ENCODE results near the gene BTNL9. TPM values are rescaled to one million over a fixed set of nuclear protein-coding genes. Genes with fewer than 3 reads are reported as not detected.

The BTNL9 gene
- total RNA-seq, 1 donor from 2014 or later = 37.9 TPM

DNA sequence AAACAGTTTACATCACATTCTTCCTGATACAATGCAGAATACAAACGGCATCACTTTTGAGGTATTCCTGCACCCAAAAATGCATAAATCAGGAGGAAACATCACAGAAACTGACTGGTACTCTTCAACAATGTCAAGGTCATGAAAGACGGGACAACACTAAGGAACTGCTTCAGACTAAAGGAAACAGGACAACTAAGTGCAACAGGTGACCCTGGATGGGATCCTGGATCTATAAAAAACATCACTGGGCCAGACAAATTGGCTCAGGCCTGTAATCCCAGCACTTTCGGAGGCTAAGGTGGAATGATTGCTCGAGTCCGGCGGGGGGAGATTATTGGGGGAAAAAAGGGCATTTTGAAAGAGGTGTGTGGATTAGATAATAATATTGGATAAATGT is 22.6 kb downstream of the BTNL9 start:
- H3K9me3 Mint-ChIP-seq (ENCODE audit: unreplicated experiment) = peaks cover 11% of the 10 kb centered on the region
- H3K4me1 Mint-ChIP-seq (ENCODE audit: low read depth, unreplicated experiment) = peaks cover 14% of the 10 kb centered on the region
- TF ChIP-seq, protein P1, sequence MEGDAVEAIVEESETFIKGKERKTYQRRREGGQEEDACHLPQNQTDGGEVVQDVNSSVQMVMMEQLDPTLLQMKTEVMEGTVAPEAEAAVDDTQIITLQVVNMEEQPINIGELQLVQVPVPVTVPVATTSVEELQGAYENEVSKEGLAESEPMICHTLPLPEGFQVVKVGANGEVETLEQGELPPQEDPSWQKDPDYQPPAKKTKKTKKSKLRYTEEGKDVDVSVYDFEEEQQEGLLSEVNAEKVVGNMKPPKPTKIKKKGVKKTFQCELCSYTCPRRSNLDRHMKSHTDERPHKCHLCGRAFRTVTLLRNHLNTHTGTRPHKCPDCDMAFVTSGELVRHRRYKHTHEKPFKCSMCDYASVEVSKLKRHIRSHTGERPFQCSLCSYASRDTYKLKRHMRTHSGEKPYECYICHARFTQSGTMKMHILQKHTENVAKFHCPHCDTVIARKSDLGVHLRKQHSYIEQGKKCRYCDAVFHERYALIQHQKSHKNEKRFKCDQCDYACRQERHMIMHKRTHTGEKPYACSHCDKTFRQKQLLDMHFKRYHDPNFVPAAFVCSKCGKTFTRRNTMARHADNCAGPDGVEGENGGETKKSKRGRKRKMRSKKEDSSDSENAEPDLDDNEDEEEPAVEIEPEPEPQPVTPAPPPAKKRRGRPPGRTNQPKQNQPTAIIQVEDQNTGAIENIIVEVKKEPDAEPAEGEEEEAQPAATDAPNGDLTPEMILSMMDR (IDR thresholded peaks at IDR 0.05; ENCODE audit: partially characterized antibody, unreplicated experiment) = no peak
- H3K4me3 Mint-ChIP-seq (ENCODE audit: unreplicated experiment) = no peak overlapping the region
- DNase-seq = no peak
- peaks cover 16% of the 10 kb centered on the region for H3K27me3 Mint-ChIP-seq (ENCODE audit: unreplicated experiment)
- H3K27ac Mint-ChIP-seq (ENCODE audit: unreplicated experiment) = no peak overlapping the region
- H3K36me3 Mint-ChIP-seq (ENCODE audit: unreplicated experiment) = peaks cover 9% of the 10 kb centered on the region

DNA sequence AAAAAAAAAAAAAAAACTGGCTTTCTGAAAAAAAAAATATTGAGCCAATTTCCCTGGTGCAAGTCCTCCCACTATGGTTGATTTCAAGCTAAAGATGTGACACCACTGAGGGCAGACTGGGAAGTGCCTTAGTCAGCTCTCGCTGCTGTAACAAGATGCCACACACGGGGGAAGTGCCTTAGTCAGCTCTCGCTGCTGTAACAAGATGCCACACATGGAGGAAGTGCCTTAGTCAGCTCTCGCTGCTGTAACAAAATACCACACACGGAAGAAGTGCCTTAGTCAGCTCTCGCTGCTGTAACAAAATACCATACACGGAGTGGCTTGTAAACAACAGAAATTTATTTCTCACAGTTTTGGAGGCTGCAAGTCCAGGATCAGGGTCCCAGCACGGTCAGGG is 23.4 kb downstream of the BTNL9 start:
- Mint-ChIP-seq H3K9me3 (ENCODE audit: unreplicated experiment) (peaks cover 9% of the 10 kb centered on the region), H3K36me3 (ENCODE audit: unreplicated experiment) (peaks cover 9% of the 10 kb centered on the region), H3K4me1 (ENCODE audit: low read depth, unreplicated experiment) (peaks cover 11% of the 10 kb centered on the region), H3K27me3 (ENCODE audit: unreplicated experiment) (peaks cover 13% of the 10 kb centered on the region), H3K4me3 (ENCODE audit: unreplicated experiment) (no peak overlapping the region), H3K27ac (ENCODE audit: unreplicated experiment) (no peak overlapping the region)
- TF ChIP-seq, protein P1 (IDR thresholded peaks at IDR 0.05; ENCODE audit: partially characterized antibody, unreplicated experiment) = no peak
- no peak for DNase-seq

DNA sequence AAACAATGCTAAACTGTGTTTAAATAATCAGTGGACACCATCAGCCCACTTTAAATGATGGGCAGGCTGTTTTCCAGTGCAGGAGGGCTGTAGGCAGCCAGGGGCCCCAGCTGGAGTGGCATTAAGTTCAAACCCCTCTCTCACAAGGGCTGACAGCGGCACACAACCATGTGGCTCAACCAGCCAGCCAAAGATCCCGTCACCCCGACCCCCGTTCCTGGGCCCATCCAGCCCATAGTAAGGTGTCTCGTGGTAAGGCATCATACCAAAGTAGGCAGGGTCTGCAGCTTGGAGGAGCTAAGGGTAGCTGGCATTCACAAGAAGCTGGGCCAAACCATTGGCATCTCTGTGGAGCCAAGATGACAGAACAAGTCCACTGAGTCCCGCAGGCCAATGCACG is 24.9 kb downstream of the BTNL9 start:
- peaks cover 6% of the 10 kb centered on the region for H3K9me3 Mint-ChIP-seq (ENCODE audit: unreplicated experiment)
- no peak overlapping the region for H3K4me3 Mint-ChIP-seq (ENCODE audit: unreplicated experiment)
- H3K27ac Mint-ChIP-seq (ENCODE audit: unreplicated experiment) = no peak overlapping the region
- peaks cover 8% of the 10 kb centered on the region for H3K4me1 Mint-ChIP-seq (ENCODE audit: low read depth, unreplicated experiment)
- TF ChIP-seq, protein P1 (IDR thresholded peaks at IDR 0.05; ENCODE audit: partially characterized antibody, unreplicated experiment) = no peak
- H3K36me3 Mint-ChIP-seq (ENCODE audit: unreplicated experiment) = peaks cover 9% of the 10 kb centered on the region
- peaks cover 7% of the 10 kb centered on the region for H3K27me3 Mint-ChIP-seq (ENCODE audit: unreplicated experiment)
- DNase-seq = no peak

DNA sequence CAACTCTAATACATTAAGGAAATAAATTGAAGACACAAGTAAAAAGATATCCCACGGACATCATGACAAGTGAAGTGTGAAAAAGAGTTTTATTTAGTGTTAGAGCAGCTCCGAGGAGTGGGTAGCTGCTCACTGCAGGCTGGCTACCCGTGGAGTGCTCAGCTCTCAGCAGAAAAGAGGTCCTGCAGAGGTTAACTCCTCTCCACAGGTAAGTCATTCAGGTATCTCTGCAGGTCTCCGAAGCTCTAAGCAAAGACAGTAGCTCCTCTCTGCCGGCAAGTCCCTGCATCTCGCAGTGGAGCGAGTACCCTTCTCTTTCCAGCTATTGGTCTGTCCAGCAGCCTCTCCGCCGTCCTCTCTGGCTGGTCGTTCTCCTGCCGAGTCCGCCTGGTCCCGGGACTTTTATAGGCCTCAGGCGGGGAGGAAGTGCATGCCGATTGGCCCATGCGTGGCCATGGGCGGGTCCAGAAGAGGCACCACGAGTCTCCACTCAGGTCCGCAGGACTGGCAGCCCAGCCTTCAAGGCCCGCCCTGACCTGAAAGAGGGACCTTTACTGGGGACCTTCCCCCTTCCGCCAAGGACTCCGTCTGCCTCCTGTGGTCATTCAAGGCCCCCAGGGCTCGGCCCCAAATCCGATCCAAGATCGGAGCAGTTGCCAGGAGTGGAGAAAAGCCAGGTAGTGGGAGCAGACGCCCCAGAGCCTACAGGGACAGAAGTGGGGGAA is 29.9 kb downstream of the BTNL9 start:
- TF ChIP-seq, protein P1 (IDR thresholded peaks at IDR 0.05; ENCODE audit: partially characterized antibody, unreplicated experiment) = no peak
- no peak for DNase-seq
- Mint-ChIP-seq H3K9me3 (ENCODE audit: unreplicated experiment) (peaks cover 3% of the 10 kb centered on the region), H3K4me3 (ENCODE audit: unreplicated experiment) (no peak overlapping the region), H3K27ac (ENCODE audit: unreplicated experiment) (no peak overlapping the region), H3K4me1 (ENCODE audit: low read depth, unreplicated experiment) (peaks cover 5% of the 10 kb centered on the region), H3K27me3 (ENCODE audit: unreplicated experiment) (peaks cover 1% of the 10 kb centered on the region), H3K36me3 (ENCODE audit: unreplicated experiment) (peaks cover 5% of the 10 kb centered on the region)

DNA sequence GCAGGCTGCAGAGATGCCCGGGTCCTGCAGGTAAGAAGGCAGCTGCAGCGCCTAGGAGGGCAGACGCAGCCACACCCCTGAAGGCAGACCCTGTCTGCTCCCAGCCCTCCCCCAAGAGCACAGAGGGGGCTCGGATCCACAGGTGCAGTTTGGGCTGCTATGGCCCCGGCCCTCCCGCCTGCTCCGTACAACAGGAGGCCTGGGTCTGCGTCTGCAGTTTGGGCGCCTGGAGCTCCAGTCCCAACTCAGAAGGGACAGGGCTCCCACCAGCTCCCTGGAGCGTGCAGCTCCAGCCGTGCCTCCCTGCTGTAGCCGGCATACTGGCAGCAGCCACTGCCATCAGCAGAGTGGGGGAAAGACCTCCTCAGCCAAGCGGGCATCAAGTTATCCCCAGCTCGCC is 30.5 kb downstream of the BTNL9 start:
- H3K4me3 Mint-ChIP-seq (ENCODE audit: unreplicated experiment) = no peak overlapping the region
- peaks cover 1% of the 10 kb centered on the region for H3K27me3 Mint-ChIP-seq (ENCODE audit: unreplicated experiment)
- DNase-seq = no peak

More for the DNA sequence above, 30.5 kb downstream of the BTNL9 start:
- peaks cover under 1% of the 10 kb centered on the region for H3K4me1 Mint-ChIP-seq (ENCODE audit: low read depth, unreplicated experiment)
- no peak overlapping the region for H3K27ac Mint-ChIP-seq (ENCODE audit: unreplicated experiment)
- H3K9me3 Mint-ChIP-seq (ENCODE audit: unreplicated experiment) = peaks cover 3% of the 10 kb centered on the region
- TF ChIP-seq, protein P1 (IDR thresholded peaks at IDR 0.05; ENCODE audit: partially characterized antibody, unreplicated experiment) = no peak
- H3K36me3 Mint-ChIP-seq (ENCODE audit: unreplicated experiment) = peaks cover 5% of the 10 kb centered on the region
